K562 (cell line): Measurements from ENCODE around the gene EIF1B. TPM values are rescaled to one million over a fixed set of nuclear protein-coding genes. Genes with fewer than 3 reads are reported as not detected.

Experiments
- ATAC-seq: fragments of 200-7000 bp; cut with Tn5 transposase; 3 replicates; pipeline ENCODE4 v1.9.1; 2020; ENCODE audit warnings: moderate library complexity
- BruUV-seq: library from RNA; stranded (reverse); fragments of 400-500 nt; replicated peaks from 2 replicates; lab custom pipeline; 2021; lab: Mats Ljungman, UMichigan
- CTCF ChIA-PET: fragments of 300-600 bp; formaldehyde crosslinking; extraction: SDS; loops from one replicate; lab custom pipeline; 2021; ENCODE audit warnings: low intra/inter-chr PET ratio; lab: Yijun Ruan, JAX
- POLR2A ChIA-PET: fragments of 300-600, 350-650 bp; sonication (Branson Sonifier 250); formaldehyde crosslinking; extraction: SDS; loops from one replicate; lab custom pipeline; 2021; ENCODE audit warnings: antibody characterized with exemption, inconsistent platforms; lab: Yijun Ruan, JAX
- DNase-seq, 4 experiments: peaks; one replicate each; pipeline versions ENCODE4 v3.0.0 to v3.0.0-alpha.2; 2011 to 2018; ENCODE audit warnings: low spot score in 3 of 4, mixed read lengths in 3 of 4; ENCODE audit errors: extremely low read depth in 1 of 4
- FAIRE-seq: peaks from 2 replicates; lab custom pipeline; 2011; peaks lifted over from hg19 to GRCh38; lab: Jason Lieb, UNC
- H2AFZ ChIP-seq: 2 replicates; pipeline ENCODE4 v1.6.0; 2011; ENCODE audit warnings: low read depth, low read length, control low read depth, inconsistent platforms
- H3K27ac ChIP-seq: fragments of 200-600 bp; 3 replicates; pipeline ENCODE4 v1.8.0; 2011; ENCODE audit warnings: low read depth, mild to moderate bottlenecking, control low read depth, inconsistent platforms, low read length, moderate library complexity, mixed read lengths; ENCODE audit errors: extremely low read depth
- H3K27me3 ChIP-seq, 2 experiments: fragments of 300-600 bp in 1 of 2; 2 replicates in 1 of 2; 3 replicates in 1 of 2; pipeline versions ENCODE4 v1.6.0 to v1.8.0; 2011; ENCODE audit warnings: inconsistent platforms in 2 of 2, low read length in 2 of 2, mild to moderate bottlenecking in 1 of 2, mixed read lengths in 1 of 2, moderate library complexity in 1 of 2; ENCODE audit not compliant: control insufficient read depth in 2 of 2, insufficient read depth in 2 of 2
- H3K36me3 ChIP-seq: fragments of 300-600 bp; 3 replicates; pipeline ENCODE4 v1.8.0; 2011; ENCODE audit warnings: mild to moderate bottlenecking, low read length, inconsistent platforms; ENCODE audit not compliant: control insufficient read depth, insufficient read depth
- H3K4me1 ChIP-seq, 2 experiments: fragments of 200-600 bp in 1 of 2; replicated peaks in 1 of 2; 2 replicates in 1 of 2; 3 replicates in 1 of 2; pipeline versions ENCODE4 v1.5.1 to v1.8.0; 2011; ENCODE audit warnings: inconsistent platforms in 2 of 2, low read length in 2 of 2, mild to moderate bottlenecking in 1 of 2, mixed read lengths in 1 of 2, moderate library complexity in 1 of 2; ENCODE audit not compliant: control insufficient read depth in 2 of 2, insufficient read depth in 2 of 2
- H3K4me2 ChIP-seq: 2 replicates; pipeline ENCODE4 v1.6.1; 2011; ENCODE audit warnings: low read length, control low read depth, inconsistent platforms, mixed read lengths; ENCODE audit not compliant: insufficient read depth
- H3K4me3 ChIP-seq: fragments of 200-600 bp; sonication (generic), shearing (Covaris generic); 2 replicates; pipeline ENCODE4 v1.5.1; 2016; ENCODE audit warnings: control low read depth, inconsistent platforms
- H3K79me2 ChIP-seq: fragments of 200-600 bp; 3 replicates; pipeline ENCODE4 v1.8.0; 2011; ENCODE audit warnings: low read length, inconsistent platforms; ENCODE audit not compliant: control insufficient read depth, insufficient read depth
- H3K9ac ChIP-seq, 2 experiments: 2 replicates each; pipeline versions ENCODE4 v1.6.0 to v1.6.1; 2011; ENCODE audit warnings: low read depth in 2 of 2, low read length in 2 of 2, control low read depth in 1 of 2, inconsistent platforms in 1 of 2, mild to moderate bottlenecking in 1 of 2, mixed read lengths in 1 of 2; ENCODE audit not compliant: insufficient read depth in 1 of 2
- H3K9me1 ChIP-seq: one replicate; pipeline ENCODE4 v1.6.0; 2011; ENCODE audit warnings: inconsistent platforms, mild to moderate bottlenecking, low read length, moderate library complexity; ENCODE audit not compliant: control insufficient read depth, insufficient read depth
- H3K9me3 ChIP-seq: replicated peaks from 2 replicates; pipeline ENCODE4 v1.5.1; 2011; ENCODE audit warnings: low read depth, low read length, inconsistent platforms; ENCODE audit not compliant: control insufficient read depth, insufficient read depth
- H4K20me1 ChIP-seq: replicated peaks from 2 replicates; pipeline ENCODE4 v1.6.1; 2011; ENCODE audit warnings: low read length, inconsistent platforms, mixed read lengths; ENCODE audit not compliant: control insufficient read depth, insufficient read depth
- CREB1 ChIP-seq, 2 experiments: sonication (generic) in 1 of 2; formaldehyde crosslinking in 1 of 2; IDR thresholded peaks; 2 replicates each; pipeline versions ENCODE4 v1.6.1 to v1.8.0; 2012 to 2022; ENCODE audit warnings: inconsistent platforms in 1 of 2, mild to moderate bottlenecking in 1 of 2, missing genetic modification reagents in 1 of 2, moderate library complexity in 1 of 2
- CREBBP ChIP-seq: IDR thresholded peaks from one replicate; pipeline ENCODE4 v1.6.1; 2012; ENCODE audit warnings: low read depth, mild to moderate bottlenecking, control low read depth, inconsistent platforms, low read length
- MIER1 ChIP-seq: fragments of 450-650 bp; IDR thresholded peaks from 2 replicates; pipeline ENCODE4 v1.6.1; 2016; ENCODE audit warnings: antibody characterized with exemption, mild to moderate bottlenecking, low read depth
- MTA1 ChIP-seq: fragments of 450-650 bp; IDR thresholded peaks from 2 replicates; pipeline ENCODE4 v1.6.1; 2017; ENCODE audit warnings: borderline replicate concordance
- NFXL1 ChIP-seq: fragments of 450-650 bp; formaldehyde crosslinking; IDR thresholded peaks from 2 replicates; pipeline ENCODE4 v1.4.0; 2021; ENCODE audit warnings: mild to moderate bottlenecking
- PRDM10 ChIP-seq: fragments of 450-650 bp; IDR thresholded peaks from 2 replicates; pipeline ENCODE4 v1.6.1; 2018; ENCODE audit not compliant: partially characterized antibody
- SMAD1 ChIP-seq: fragments of 150-350 bp; IDR thresholded peaks from 2 replicates; pipeline ENCODE4 v1.6.1; 2014; ENCODE audit warnings: low read length, low read depth; ENCODE audit not compliant: partially characterized antibody
- TAF9B ChIP-seq: fragments of 450-650 bp; IDR thresholded peaks from 2 replicates; pipeline ENCODE4 v1.6.1; 2018; ENCODE audit warnings: mild to moderate bottlenecking; ENCODE audit not compliant: partially characterized antibody
- ZNF12 ChIP-seq: sonication (generic); formaldehyde crosslinking; IDR thresholded peaks from 2 replicates; pipeline ENCODE4 v1.4.0; 2020; ENCODE audit warnings: mild to moderate bottlenecking, missing genetic modification reagents
- ZNF407 ChIP-seq: fragments of 450-650 bp; IDR thresholded peaks from 2 replicates; pipeline ENCODE4 v1.6.1; 2016; ENCODE audit warnings: low read depth
- WGBS: fragments of 100-300 bp; shearing (Covaris generic); methylation state at CpG from one replicate; pipeline ENCODE4 v1.1.6; 2016; ENCODE audit warnings: low coverage, mixed read lengths; ENCODE audit not compliant: insufficient coverage; ENCODE audit errors: missing lambda C conversion rate; 5-methylcytosine and 5-hydroxymethylcytosine counted together
- in situ Hi-C: fragments of 300-500 bp; cut with MboI; formaldehyde crosslinking; loops from 4 replicates; pipeline ENCODE4 v1.15.0; 2018; ENCODE audit warnings: inconsistent platforms, mixed read lengths
- intact Hi-C: fragments of 100-400 bp; cut with micrococcal nuclease; formaldehyde crosslinking; loops from 2 replicates; pipeline ENCODE4 v1.14.2; 2022
- polyA plus RNA-seq, 8 experiments: library from polyadenylated mRNA; depleted of rRNA in 4 of 8; stranded (reverse) in 5 of 8; unstranded in 3 of 8; fragments of >200 nt; fragmentation: Nextera tagmentation in 2 of 8; fragmentation: Illumina TruSeq in 1 of 8; extraction: Ambion mirVana in 2 of 8; extraction: Trizol in 1 of 8; gene quantifications; 2 replicates each; pipeline versions ENCODE4 v1.2.1 to v1.2.3, GENCODE V29; 2011 to 2014; ENCODE audit warnings: inconsistent platforms in 1 of 8, missing spikeins in 1 of 8
- total RNA-seq, 7 experiments: library from RNA; depleted of rRNA in 6 of 7; stranded (reverse); fragments of >200 nt in 6 of 7; fragmentation: Illumina TruSeq in 2 of 7; extraction: Trizol in 2 of 7; gene quantifications; 2 replicates each; pipeline versions ENCODE4 v1.2.1 to v1.2.3, GENCODE V29; 2011 to 2021; ENCODE audit warnings: low replicate concordance in 1 of 7

EIF1B gene
- total and polyA plus RNA-seq, 9 of the 15 experiments (the other 6 are each of a cell fraction or from before 2014, with no cell fraction given), result 18.1 to 184 (median 78.9) TPM

- Histone ChIP-seq H4K20me1 (no peaks in the 10 kb centered on the region), H3K27ac (no peak overlapping the region), H3K4me1 (no peaks in the 10 kb centered on the region; a peak in 2 of 5 replicates), H2AFZ (no peak overlapping the region), H3K9me1 (no peaks in the 10 kb centered on the region), H3K9me3 (no peaks in the 10 kb centered on the region), H3K9ac (no peak overlapping the region), H3K36me3 (no peaks in the 10 kb centered on the region), H3K27me3 (peaks cover 0 to 15% of the 10 kb centered on the region in 2 experiments; a peak in 2 of 5 replicates), H3K4me2 (no peak overlapping the region), H3K79me2 (no peaks in the 10 kb centered on the region), H3K4me3 (no peak overlapping the region)
- ChIA-PET CTCF (no interaction called here), POLR2A (no interaction called here)
- in situ Hi-C loops, result no loop called here
- no peak for DNase-seq
- 0% methylated on average over 2 of the region's 2 CpGs for WGBS
- intact Hi-C loops, result no loop called here
- no peak for FAIRE-seq
- no TSS peak for BruUV-seq
- no peak for ATAC-seq
- TF ChIP-seq TAF9B, result no peak
- no peak for TF ChIP-seq SMAD1
- no peak for TF ChIP-seq MTA1
- TF ChIP-seq ZNF407, result no peak
- TF ChIP-seq PRDM10, result no peak
- no peak for TF ChIP-seq CREB1 (IDR thresholded peaks at IDR 0.05)
- TF ChIP-seq CREB1 (CRISPR knock-in tag; IDR thresholded peaks at IDR 0.05), result no peak
- no peak for TF ChIP-seq ZNF12 (CRISPR knock-in tag)
- TF ChIP-seq NFXL1 (CRISPR knock-in tag), result no peak
- TF ChIP-seq MIER1, result no peak
- TF ChIP-seq CREBBP, result no peak
Measured at GRCh38 chr3:40268802-40269524, 40.5 kb upstream of the EIF1B start.
